Upper lobe of left lung (tissue), 6 donors: Measurements from ENCODE around the gene PRPS1L1. TPM values are rescaled to one million over a fixed set of nuclear protein-coding genes. Genes with fewer than 3 reads are reported as not detected.
A peak's percentile ranks its signal among the peaks of the same experiment; 100 is the strongest.

Source experiments
- ATAC-seq, 2 donors: fragments of 200-7000 bp; cut with Tn5 transposase; one replicate each; pipeline ENCODE4 v1.9.1; 2022; ENCODE audit warnings: mild to moderate bottlenecking in 2 of 2, moderate library complexity in 2 of 2; ENCODE audit not compliant: low FRiP score in 2 of 2
- DNase-seq, 2 donors: peaks; one replicate each; pipeline ENCODE4 v3.0.0-alpha.2; 2019 to 2020
- H3K27ac ChIP-seq, 4 donors: fragments of 200-600 bp; sonication (generic); one replicate each; pipeline ENCODE4 v1.5.1; 2016 to 2019
- H3K27me3 ChIP-seq, 4 donors: fragments of 200-600 bp; sonication (generic); one replicate each; pipeline ENCODE4 v1.5.1; 2017 to 2019
- H3K36me3 ChIP-seq, 4 donors: fragments of 200-600 bp; sonication (generic); one replicate each; pipeline ENCODE4 v1.5.1; 2016 to 2019
- H3K4me1 ChIP-seq, 4 donors: fragments of 200-600 bp; sonication (generic); one replicate each; pipeline ENCODE4 v1.5.1; 2018 to 2019
- H3K4me3 ChIP-seq, 4 donors: fragments of 200-600 bp; sonication (generic); one replicate each; pipeline ENCODE4 v1.5.1; 2017 to 2019; ENCODE audit warnings: mild to moderate bottlenecking in 2 of 4, moderate library complexity in 1 of 4
- H3K9me3 ChIP-seq, 4 donors: fragments of 200-600 bp; sonication (generic); one replicate each; pipeline ENCODE4 v1.5.1; 2018 to 2019
- CTCF ChIP-seq, 6 experiments: fragments of 450-650 bp in 4 of 6; fragments of 200-600 bp in 2 of 6; sonication (generic) in 2 of 6; IDR thresholded peaks; one replicate each; pipeline ENCODE4 v1.5.1; 2016 to 2019; ENCODE audit warnings: antibody characterized with exemption in 6 of 6
- EP300 ChIP-seq, 4 donors: sonication (generic); formaldehyde crosslinking; IDR thresholded peaks; one replicate each; pipeline ENCODE4 v1.5.1; 2017; ENCODE audit warnings: antibody characterized with exemption in 4 of 4, control low read depth in 2 of 4
- POLR2A ChIP-seq, 4 donors: fragments of 450-650 bp; IDR thresholded peaks; one replicate each; pipeline ENCODE4 v1.5.1; 2016 to 2017; ENCODE audit warnings: antibody characterized with exemption in 4 of 4, mild to moderate bottlenecking in 2 of 4
- POLR2AphosphoS5 ChIP-seq, 2 donors: sonication (generic); formaldehyde crosslinking; IDR thresholded peaks; one replicate each; pipeline ENCODE4 v1.5.1; 2017; ENCODE audit warnings: antibody characterized with exemption in 2 of 2
- WGBS, 2 donors: methylation state at CpG; one replicate each; pipeline ENCODE4 v1.1.5; 2017 to 2018; 5-methylcytosine and 5-hydroxymethylcytosine counted together
- total RNA-seq, 6 donors: library from RNA; depleted of rRNA in 4 of 6; stranded (reverse); fragments of >200 nt in 4 of 6; gene quantifications; one replicate each; pipeline versions ENCODE4 v1.1.0 to v1.2.1, GENCODE V29; 2016 to 2021
- donor health status: DM: no; HTN: no; CAD: no; lungs with moderate emphysema.
- donor health status: DM: no; HTN: yes; CAD: no; lungs with severe emphysema.

PRPS1L1 gene
- total RNA-seq, 6 donors from 2014 or later: not detected

GRCh38 chr7:17994079-17994850 lies 33.4 kb downstream of the PRPS1L1 start:
- no peaks in the 10 kb centered on the region for H3K27me3 ChIP-seq
- no peak for ATAC-seq

GRCh38 chr7:17991866-17992648 lies 35.6 kb downstream of the PRPS1L1 start:
- TF ChIP-seq EP300 (IDR thresholded peaks at IDR 0.05) (no peak), POLR2AphosphoS5 (IDR thresholded peaks at IDR 0.05) (no peak), POLR2A (IDR thresholded peaks at IDR 0.05) (no peak), CTCF (IDR thresholded peaks at IDR 0.05) (no peak)
- no peaks in the 10 kb centered on the region for H3K27me3 ChIP-seq
- ATAC-seq (no peak), DNase-seq (no peak)
- WGBS, 2 donors: 53% methylated on average over 13 of the region's 13 CpGs
- no peaks in the 10 kb centered on the region for H3K9me3 ChIP-seq
- H3K4me1 ChIP-seq: peaks cover 0 to 5% (median 0%) of the 10 kb centered on the region in 4 donors
- H3K27ac ChIP-seq: no peak overlapping the region
- H3K4me3 ChIP-seq: no peak overlapping the region
- H3K36me3 ChIP-seq: no peaks in the 10 kb centered on the region

More at GRCh38 chr7:17994079-17994850, 33.4 kb downstream of the PRPS1L1 start:
- TF ChIP-seq EP300 (IDR thresholded peaks at IDR 0.05) (no peak), POLR2AphosphoS5 (IDR thresholded peaks at IDR 0.05) (no peak), POLR2A (IDR thresholded peaks at IDR 0.05) (no peak), CTCF (IDR thresholded peaks at IDR 0.05) (no peak)
- 76 to 81% methylated on average over 5 of the region's 5 CpGs for WGBS, 2 donors
- no peaks in the 10 kb centered on the region for H3K36me3 ChIP-seq
- no peak for DNase-seq
- H3K4me3 ChIP-seq: no peak overlapping the region
- H3K27ac ChIP-seq: no peak overlapping the region
- no peaks in the 10 kb centered on the region for H3K9me3 ChIP-seq
- H3K4me1 ChIP-seq: no peaks in the 10 kb centered on the region

GRCh38 chr7:17990761-17991160 lies 36.9 kb downstream of the PRPS1L1 start:
- H3K27me3 ChIP-seq: no peaks in the 10 kb centered on the region
- WGBS, 2 donors: 88 to 98% methylated on average over 3 of the region's 3 CpGs

GRCh38 chr7:17989546-17989945 lies 38.1 kb downstream of the PRPS1L1 start:
- WGBS, 2 donors: 84 to 91% methylated on average over 5 of the region's 5 CpGs
- H3K27me3 ChIP-seq: no peaks in the 10 kb centered on the region
- TF ChIP-seq POLR2AphosphoS5 (IDR thresholded peaks at IDR 0.05) (no peak), CTCF (IDR thresholded peaks at IDR 0.05) (no peak), POLR2A (IDR thresholded peaks at IDR 0.05) (no peak), EP300 (IDR thresholded peaks at IDR 0.05) (no peak)
- no peaks in the 10 kb centered on the region for H3K9me3 ChIP-seq
- ATAC-seq (peak in 1 of 2 donors; percentile 38), DNase-seq (no peak)
- H3K4me1 ChIP-seq: peaks cover 0 to 11% (median 0%) of the 10 kb centered on the region in 4 donors
- no peak overlapping the region for H3K27ac ChIP-seq
- no peaks in the 10 kb centered on the region for H3K36me3 ChIP-seq
- no peak overlapping the region for H3K4me3 ChIP-seq

More at GRCh38 chr7:17990761-17991160, 36.9 kb downstream of the PRPS1L1 start:
- no peaks in the 10 kb centered on the region for H3K9me3 ChIP-seq
- H3K27ac ChIP-seq: no peak overlapping the region
- H3K36me3 ChIP-seq: no peaks in the 10 kb centered on the region
- DNase-seq (no peak), ATAC-seq (no peak)
- no peak overlapping the region for H3K4me3 ChIP-seq
- H3K4me1 ChIP-seq: peaks cover 0 to 11% (median 0%) of the 10 kb centered on the region in 4 donors
- no peak for TF ChIP-seq CTCF (IDR thresholded peaks at IDR 0.05)
- TF ChIP-seq EP300 (IDR thresholded peaks at IDR 0.05): no peak
- no peak for TF ChIP-seq POLR2AphosphoS5 (IDR thresholded peaks at IDR 0.05)
- no peak for TF ChIP-seq POLR2A (IDR thresholded peaks at IDR 0.05)
